Glutamatergic neuron (in vitro differentiated cells): ENCODE results near the gene MCTP2. TPM values are rescaled to one million over a fixed set of nuclear protein-coding genes. Genes with fewer than 3 reads are reported as not detected.
"Not testable (repeated sequence)": the region's sequence is repeated elsewhere in the genome, so short reads cannot be mapped to it uniquely, and the experiment has no call there.

Experiments used
- DNase-seq: peaks from one replicate; pipeline ENCODE4 v3.0.0; 2022
- H3K27ac Mint-ChIP-seq: one replicate; pipeline ENCODE4 v1.8.0; 2020; ENCODE audit warnings: mild to moderate bottlenecking, mixed read lengths, inconsistent platforms; ENCODE audit not compliant: unreplicated experiment
- H3K27me3 Mint-ChIP-seq: one replicate; pipeline ENCODE4 v1.8.0; 2020; ENCODE audit warnings: mild to moderate bottlenecking, moderate library complexity, mixed read lengths, inconsistent platforms; ENCODE audit not compliant: unreplicated experiment
- H3K36me3 Mint-ChIP-seq: one replicate; pipeline ENCODE4 v1.8.0; 2020; ENCODE audit warnings: mild to moderate bottlenecking, mixed read lengths, inconsistent platforms; ENCODE audit not compliant: unreplicated experiment
- H3K4me1 Mint-ChIP-seq: one replicate; pipeline ENCODE4 v1.8.0; 2020; ENCODE audit warnings: mild to moderate bottlenecking, low read depth, mixed read lengths, inconsistent platforms; ENCODE audit not compliant: unreplicated experiment
- H3K4me3 Mint-ChIP-seq: one replicate; pipeline ENCODE4 v1.8.0; 2020; ENCODE audit warnings: mild to moderate bottlenecking, mixed read lengths, inconsistent platforms; ENCODE audit not compliant: unreplicated experiment
- H3K9me3 Mint-ChIP-seq: one replicate; pipeline ENCODE4 v1.8.0; 2020; ENCODE audit warnings: mild to moderate bottlenecking, moderate library complexity, mixed read lengths, inconsistent platforms; ENCODE audit not compliant: unreplicated experiment
- total RNA-seq: library from RNA; stranded (reverse); fragmentation: NEBNext Ultra II Directional; extraction: Animal tissue kit (Norgen Biotek cat#: 25700); gene quantifications from one replicate; pipeline ENCODE4 v1.2.1, GENCODE V29; 2021; ENCODE audit not compliant: unreplicated experiment
- TF ChIP-seq, protein P1 (sequence below): fragments of 200-600 bp; sonication (generic); IDR thresholded peaks from one replicate; pipeline ENCODE4 v1.5.0; 2021; ENCODE audit not compliant: partially characterized antibody, unreplicated experiment

The MCTP2 gene
- total RNA-seq, 1 donor from 2014 or later = 0.44 TPM

DNA sequence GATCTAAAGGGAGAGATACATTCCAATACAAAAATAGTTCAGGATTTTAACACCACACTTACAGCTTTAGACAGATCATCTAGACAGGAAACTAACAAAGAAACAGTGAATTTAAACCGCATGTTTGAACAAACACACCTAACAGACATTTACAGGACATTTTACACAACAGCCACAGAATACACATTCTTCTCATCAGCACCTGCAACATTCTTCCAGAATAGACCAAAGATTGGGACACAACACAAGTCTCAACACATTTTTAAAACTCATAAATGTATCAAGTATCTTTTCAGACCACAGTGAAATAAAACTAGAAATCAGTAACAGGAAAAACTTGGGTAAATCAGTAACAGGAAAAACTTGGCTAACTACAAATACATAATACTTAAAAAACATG lies 256.3 kb downstream of the MCTP2 start:
- Mint-ChIP-seq H3K27ac (no peak overlapping the region), H3K4me1 (no peaks in the 10 kb centered on the region), H3K4me3 (no peak overlapping the region), H3K27me3 (no peaks in the 10 kb centered on the region), H3K36me3 (no peaks in the 10 kb centered on the region), H3K9me3 (no peaks in the 10 kb centered on the region)
- TF ChIP-seq, protein P1, sequence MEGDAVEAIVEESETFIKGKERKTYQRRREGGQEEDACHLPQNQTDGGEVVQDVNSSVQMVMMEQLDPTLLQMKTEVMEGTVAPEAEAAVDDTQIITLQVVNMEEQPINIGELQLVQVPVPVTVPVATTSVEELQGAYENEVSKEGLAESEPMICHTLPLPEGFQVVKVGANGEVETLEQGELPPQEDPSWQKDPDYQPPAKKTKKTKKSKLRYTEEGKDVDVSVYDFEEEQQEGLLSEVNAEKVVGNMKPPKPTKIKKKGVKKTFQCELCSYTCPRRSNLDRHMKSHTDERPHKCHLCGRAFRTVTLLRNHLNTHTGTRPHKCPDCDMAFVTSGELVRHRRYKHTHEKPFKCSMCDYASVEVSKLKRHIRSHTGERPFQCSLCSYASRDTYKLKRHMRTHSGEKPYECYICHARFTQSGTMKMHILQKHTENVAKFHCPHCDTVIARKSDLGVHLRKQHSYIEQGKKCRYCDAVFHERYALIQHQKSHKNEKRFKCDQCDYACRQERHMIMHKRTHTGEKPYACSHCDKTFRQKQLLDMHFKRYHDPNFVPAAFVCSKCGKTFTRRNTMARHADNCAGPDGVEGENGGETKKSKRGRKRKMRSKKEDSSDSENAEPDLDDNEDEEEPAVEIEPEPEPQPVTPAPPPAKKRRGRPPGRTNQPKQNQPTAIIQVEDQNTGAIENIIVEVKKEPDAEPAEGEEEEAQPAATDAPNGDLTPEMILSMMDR = no peak
- no peak for DNase-seq

DNA sequence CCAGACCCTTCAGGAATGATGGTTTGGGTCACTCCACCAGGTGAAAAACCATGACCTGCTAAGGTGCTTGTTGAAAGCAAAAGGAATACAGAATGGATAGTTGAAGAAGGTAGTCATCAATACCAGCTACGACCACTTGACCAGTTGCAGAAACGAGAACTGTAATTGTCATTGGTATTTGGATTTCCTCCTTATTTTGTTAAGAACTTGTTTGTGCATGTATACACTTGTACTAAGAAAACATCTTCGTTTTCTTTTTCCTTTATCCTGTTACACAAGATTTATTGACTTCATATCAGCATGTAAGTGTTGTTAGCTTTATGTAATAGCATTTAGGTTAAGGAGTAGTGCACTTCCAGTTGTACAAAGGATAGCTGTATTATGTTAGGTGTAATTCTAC lies 261.8 kb downstream of the MCTP2 start:
- no peaks in the 10 kb centered on the region for H3K4me1 Mint-ChIP-seq
- TF ChIP-seq, protein P1 = no peak
- H3K4me3 Mint-ChIP-seq = no peak overlapping the region
- H3K27me3 Mint-ChIP-seq = no peaks in the 10 kb centered on the region
- H3K27ac Mint-ChIP-seq = no peak overlapping the region
- no peak for DNase-seq
- peaks cover 5% of the 10 kb centered on the region for H3K36me3 Mint-ChIP-seq
- H3K9me3 Mint-ChIP-seq = no peaks in the 10 kb centered on the region

DNA sequence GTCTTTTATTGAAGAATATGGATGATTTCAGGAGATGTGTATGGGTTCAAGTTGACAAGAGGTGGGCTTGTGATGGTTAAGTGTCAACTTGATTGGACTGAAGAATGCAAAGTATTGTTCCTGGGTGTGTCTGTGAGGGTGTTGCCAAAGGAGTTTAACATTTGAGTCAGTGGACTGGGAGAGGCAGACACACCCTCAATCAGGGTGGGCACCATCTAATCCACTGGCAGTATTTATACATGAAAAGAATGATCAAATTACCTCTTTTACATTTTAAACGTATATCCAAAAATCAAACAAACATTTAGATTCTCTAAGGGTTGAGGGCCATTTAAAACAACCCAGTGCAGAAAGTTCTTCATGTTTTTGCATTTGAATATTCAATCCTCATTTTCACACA lies 262.2 kb downstream of the MCTP2 start:
- not testable (repeated sequence) for H3K4me1 Mint-ChIP-seq, H3K36me3 Mint-ChIP-seq, H3K9me3 Mint-ChIP-seq, H3K27me3 Mint-ChIP-seq, H3K4me3 Mint-ChIP-seq, DNase-seq, H3K27ac Mint-ChIP-seq

DNA sequence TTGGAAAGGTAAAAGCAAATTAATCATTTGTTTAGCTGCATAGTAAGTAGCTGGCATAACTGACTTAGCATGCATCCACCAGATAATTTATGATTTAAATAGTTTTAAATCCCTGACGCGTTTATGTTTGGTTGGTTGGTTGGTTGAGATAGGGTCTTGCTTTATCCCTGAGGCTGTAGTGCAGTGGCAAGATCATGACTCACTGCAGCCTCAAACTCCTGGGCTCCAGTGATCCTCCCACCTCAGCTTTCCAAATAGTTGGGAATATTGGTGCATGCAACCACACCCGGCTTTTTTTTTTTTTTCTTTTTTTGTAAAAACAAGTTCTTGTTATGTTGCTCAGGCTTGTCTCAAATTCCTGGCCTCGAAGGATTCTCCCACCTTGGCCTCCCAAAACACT lies 263.4 kb downstream of the MCTP2 start:
- no peak overlapping the region for H3K4me3 Mint-ChIP-seq

DNA sequence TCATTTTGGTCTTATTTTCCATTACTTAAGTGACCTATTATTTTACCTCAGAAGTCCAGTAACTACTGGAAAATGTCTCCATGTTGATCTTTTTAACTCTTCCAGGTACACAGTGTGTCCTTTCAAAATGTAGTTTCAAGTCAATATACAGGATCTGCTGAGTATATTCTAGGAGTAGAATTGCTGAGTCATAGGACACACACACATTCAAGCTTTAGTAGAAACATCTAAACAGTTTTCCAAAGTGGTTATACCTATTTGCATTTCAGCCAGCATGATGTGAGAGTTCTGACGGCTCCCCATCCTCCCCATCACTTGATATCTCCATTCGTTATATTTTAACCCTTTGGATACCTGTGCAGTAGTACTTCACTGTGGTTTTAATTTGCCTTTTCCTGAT lies 271.9 kb downstream of the MCTP2 start:
- no peak overlapping the region for H3K27ac Mint-ChIP-seq
- no peaks in the 10 kb centered on the region for H3K27me3 Mint-ChIP-seq

More for the DNA sequence above, 263.4 kb downstream of the MCTP2 start:
- TF ChIP-seq, protein P1 = no peak
- H3K36me3 Mint-ChIP-seq = peaks cover 8% of the 10 kb centered on the region
- H3K4me1 Mint-ChIP-seq = no peaks in the 10 kb centered on the region
- H3K27ac Mint-ChIP-seq = no peak overlapping the region
- H3K9me3 Mint-ChIP-seq = no peaks in the 10 kb centered on the region
- no peak for DNase-seq
- no peaks in the 10 kb centered on the region for H3K27me3 Mint-ChIP-seq

More for the DNA sequence above, 271.9 kb downstream of the MCTP2 start:
- Mint-ChIP-seq H3K9me3 (peaks cover 3% of the 10 kb centered on the region), H3K4me3 (no peak overlapping the region), H3K36me3 (peaks cover 9% of the 10 kb centered on the region), H3K4me1 (no peaks in the 10 kb centered on the region)
- DNase-seq = no peak
- TF ChIP-seq, protein P1 = no peak
